Measurements from ENCODE around the gene TST.

Gene TST

GRCh38 chr22:36979016-36979910 is 40.0 kb downstream of the TST start:
- no peak for DNase-seq

GRCh38 chr22:36977947-36978660 is 41.1 kb downstream of the TST start:
- DNase-seq, result peak; percentile 91

- peak; percentile 84 for DNase-seq
Observed at GRCh38 chr22:36977401-36977861, 41.8 kb downstream of the TST start.

DNA sequence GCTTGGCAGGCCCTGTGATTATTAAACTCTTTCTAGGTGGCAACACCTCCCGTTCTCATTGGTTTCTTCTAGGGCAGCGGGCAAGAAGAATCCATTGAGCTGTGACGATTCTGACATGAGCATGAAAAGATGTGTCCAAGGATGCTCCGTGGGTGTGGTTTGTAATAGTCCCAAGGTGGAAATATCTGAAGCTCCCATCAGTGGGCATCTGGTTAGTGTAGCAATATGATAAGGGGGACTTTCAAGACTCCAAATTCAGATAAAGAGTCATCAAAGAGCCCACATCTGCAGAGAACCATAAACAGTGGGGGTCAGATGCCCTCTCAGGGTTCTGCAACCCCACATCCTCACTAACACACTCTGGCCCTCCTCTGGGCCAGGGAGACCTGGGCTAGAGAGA is 42.6 kb downstream of the TST start:
- DNase-seq, result no peak

DNA sequence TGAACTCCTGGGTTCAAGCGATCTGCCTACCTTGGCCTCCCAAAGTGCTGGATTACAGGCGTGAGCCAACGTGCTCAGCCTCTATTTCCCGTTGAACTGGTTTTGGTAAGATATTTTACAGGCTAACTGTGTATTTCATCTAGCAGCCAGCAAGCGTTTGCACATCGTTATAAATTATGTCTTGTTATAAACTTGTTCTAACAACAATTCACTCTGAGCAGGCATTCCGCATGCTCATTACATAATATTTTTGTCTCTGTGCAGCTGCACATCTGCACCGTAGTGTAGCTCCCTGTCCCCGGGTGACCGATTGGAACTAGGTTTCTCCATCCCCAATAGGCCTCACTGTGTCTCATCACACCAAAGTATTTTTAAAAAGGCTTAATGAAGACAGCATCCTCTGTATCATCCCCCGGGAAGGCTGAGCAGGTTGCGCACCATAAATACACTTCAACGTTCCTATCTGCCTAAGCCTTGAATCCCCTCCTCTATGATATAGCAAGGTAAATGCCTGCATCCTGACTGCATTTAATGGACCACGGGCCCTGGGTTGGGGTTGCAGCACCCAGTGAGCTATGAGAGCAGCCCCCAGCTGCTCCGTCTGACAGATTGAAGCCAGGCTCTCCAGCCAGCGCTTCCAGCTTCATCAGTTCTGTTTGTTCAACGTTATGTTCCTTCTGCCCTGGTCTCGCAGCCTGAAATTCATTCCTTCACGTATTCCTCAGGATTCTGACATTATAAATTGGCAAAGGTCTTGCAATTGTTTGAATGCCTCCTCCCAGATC is 47.7 kb downstream of the TST start:
- no peak for DNase-seq

DNA sequence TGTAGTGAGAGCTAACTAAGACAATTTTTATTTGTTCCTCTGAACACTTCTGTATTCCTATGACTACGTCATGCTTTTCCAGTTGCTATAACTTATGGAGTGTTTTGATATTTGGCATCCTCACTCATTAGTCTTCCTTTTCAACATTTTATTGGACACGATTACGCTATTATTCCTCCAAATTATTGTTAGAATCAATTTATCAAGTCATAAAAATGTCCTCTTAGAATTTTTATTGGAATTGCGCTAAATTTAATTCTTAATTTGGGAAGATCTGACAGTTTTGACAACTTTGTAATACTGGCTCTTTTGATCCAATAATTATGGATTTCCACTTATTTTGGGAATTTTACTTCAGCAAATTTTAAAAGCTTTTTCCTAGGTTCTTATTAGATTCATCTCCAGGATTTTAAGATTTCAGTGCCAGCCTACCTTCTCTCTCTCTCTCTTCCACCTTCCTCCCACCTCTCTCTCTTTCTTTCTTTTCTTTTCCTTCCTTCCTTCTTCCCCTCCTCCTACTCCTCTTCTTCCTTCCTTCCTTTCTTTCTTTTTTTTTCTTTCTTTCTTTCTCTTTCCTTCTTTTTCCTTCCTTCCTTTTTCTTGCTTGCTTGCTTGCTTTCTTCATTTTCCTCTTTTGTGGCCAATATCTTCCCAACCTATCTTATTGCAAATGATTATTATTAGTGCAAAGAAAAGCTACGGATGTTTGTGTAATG is 50.8 kb downstream of the TST start:
- DNase-seq, result no peak

DNA sequence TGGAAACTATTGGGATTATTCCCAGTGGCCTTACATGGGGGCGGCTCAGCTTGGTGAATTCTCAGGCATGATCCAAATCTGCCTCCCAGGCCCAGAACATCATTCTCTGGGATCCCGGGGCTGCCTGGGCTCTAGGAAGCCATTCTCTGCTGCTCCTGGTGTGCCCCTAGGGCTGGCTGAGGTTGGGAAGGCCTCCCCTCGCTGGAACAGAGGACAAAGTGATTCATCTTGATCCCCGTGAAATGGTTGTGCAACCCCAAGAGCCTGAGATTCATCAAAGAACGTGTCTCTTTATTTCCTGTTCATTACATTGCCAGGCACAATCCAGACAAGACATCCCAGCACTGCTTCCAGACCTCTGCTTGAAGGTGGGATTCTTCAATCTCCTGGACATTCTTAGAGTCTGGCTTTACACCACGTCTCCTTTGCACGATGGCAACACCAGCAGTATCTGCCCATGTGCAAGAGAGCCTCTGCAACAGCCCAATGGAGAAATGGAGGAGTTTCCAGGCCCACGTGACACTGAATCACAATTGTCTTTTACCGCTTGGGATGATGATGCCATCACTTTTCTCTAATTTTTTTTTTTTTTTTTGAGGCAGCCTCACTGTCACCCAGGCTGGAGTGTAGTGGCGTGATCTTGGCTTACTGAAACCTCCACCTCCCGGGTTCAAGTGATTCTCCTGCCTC is 52.3 kb downstream of the TST start:
- no peak for DNase-seq

- DNase-seq, result no peak
Observed at GRCh38 chr22:36965696-36966095, 53.6 kb downstream of the TST start.

- no peak for DNase-seq
Observed at GRCh38 chr22:36964106-36964505, 55.1 kb downstream of the TST start.

DNA sequence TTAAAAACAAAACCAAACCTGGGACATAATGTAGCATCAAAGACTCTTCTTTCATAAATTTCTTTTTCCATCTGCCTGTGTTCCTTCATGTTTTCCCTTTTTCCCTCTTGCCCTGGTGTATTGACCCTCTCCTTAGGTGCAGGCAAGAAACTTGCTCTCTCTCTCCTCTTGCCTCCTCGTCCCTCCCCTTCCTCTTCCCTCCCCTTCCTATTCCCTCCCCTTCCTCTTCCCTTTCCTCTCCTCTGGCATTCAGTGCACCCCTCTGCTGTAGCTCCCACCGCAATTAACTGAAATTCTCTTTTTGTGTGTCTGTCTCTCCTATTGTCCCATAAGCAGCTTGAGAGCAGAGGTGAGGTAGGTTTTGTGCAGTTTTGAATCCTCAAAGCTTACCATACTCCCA is 55.9 kb downstream of the TST start:
- DNase-seq, result no peak

GRCh38 chr22:36961626-36962025 is 57.6 kb downstream of the TST start:
- DNase-seq, result no peak

All from CD4-positive, alpha-beta T cell treated with Interleukin-10 for 1 hour (primary cell).